ENCODE results near the gene ZNF213.
A peak's percentile ranks its signal among the peaks of the same experiment; 100 is the strongest.
"Not testable (repeated sequence)": the region's sequence is repeated elsewhere in the genome, so short reads cannot be mapped to it uniquely, and the experiment has no call there.

ZNF213 gene

DNA sequence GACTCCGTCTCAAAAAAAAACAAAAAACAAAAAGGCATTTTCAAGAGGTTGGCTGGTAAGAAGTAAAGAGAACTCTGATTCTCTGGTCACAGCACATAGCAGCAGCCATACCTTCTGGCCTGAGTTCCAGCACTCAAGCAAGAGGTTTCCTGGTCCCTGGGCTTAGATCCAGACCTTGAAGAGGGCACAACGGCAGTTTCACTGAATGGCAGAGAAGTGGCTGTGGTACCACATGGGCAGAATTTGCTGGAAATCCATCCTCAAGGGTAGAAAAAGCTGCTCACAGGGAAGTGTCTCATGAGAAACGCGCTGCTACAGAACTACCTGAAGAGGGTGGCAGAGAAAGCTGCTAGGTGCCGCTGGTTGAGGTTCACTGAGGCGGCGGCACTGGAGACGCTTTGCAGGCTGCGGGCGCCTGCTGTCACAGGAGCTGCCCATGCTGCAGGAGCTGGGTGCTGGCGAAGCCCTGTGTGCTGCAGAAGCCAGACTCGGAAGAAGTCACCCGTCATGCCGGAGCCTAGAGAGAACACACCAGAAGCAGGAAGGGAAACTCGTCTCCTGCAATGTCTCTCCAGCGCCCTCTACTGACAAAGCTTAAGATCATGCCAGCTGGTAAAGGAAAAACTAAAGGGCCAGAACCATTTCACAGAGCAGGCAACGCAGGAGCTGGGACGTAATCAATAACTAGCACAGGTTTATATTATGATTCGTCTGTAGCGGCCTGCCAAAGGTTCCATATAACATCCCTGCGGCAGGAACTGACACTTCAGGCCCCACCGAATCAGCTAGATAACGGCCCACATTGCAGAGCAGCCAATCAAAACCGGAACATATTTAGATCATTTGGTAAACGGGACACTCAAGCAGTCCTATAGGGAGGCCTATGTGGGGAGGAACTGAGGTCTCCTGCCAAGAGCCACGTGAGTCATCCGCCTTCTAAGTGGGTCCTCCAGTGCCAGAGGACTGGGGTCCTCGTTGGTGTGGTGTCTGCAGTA, 5.4 kb upstream of the ZNF213 start:
- DNase-seq (ENCODE audit: low read depth), result peak; percentile 62

- DNase-seq (ENCODE audit: low read depth), result no peak
Observed at GRCh38 chr16:3131755-3132377, 3.0 kb upstream of the ZNF213 start.

DNA sequence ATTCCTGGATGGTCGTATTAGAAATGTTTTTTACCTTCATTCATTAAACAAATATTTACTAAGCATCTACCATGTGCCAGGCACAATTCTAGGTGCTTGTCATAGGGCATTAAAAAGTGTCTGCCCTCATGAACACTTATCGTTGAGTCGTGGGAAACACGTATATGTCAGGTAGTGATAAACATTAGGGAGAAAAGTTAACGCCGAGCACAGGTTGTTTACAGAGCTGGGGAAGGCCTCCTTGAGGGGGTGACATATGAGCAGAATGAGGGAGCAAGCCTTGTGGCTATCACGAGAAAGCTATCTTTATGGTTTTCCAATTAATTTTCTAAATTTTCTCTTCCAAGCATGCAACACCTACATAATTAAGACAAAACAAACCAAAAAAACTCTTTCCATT, 985 bp upstream of the ZNF213 start:
- no peak for DNase-seq (ENCODE audit: low read depth)

DNA sequence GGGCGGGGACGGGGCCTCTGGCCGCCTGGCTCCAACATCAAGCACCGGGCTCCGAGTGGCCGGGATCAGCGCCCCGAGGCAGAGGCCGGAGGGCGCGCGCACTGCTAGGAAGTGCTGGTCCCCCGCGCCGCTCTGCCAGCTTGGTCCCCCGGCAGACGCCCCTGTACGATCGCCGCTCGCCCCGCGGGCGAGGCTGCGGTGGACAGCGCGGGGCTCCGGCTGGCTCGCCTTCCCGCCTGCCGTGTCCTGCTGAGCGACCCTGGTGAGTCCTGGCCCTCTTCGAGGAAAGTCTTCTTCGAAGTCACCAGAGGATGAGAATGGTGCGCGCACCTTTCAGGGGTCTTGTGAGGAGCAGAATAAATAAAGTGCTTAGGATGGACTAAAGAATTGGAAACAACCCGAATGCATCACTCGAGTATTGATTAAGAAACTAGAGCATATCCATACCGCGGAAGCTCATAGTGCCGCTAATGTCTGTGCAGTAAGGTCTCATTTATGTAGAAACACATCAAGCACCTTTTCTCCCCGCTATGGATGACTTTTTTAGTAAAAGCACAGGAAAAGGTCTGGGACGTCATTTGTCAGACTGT, 392 bp downstream of the ZNF213 start:
- DNase-seq (ENCODE audit: low read depth), result no peak

GRCh38 chr16:3137267-3137666, 2.4 kb downstream of the ZNF213 start:
- no peak for DNase-seq (ENCODE audit: low read depth)

- no peak for DNase-seq (ENCODE audit: low read depth)
Observed at GRCh38 chr16:3138342-3138741, 3.5 kb downstream of the ZNF213 start.

DNA sequence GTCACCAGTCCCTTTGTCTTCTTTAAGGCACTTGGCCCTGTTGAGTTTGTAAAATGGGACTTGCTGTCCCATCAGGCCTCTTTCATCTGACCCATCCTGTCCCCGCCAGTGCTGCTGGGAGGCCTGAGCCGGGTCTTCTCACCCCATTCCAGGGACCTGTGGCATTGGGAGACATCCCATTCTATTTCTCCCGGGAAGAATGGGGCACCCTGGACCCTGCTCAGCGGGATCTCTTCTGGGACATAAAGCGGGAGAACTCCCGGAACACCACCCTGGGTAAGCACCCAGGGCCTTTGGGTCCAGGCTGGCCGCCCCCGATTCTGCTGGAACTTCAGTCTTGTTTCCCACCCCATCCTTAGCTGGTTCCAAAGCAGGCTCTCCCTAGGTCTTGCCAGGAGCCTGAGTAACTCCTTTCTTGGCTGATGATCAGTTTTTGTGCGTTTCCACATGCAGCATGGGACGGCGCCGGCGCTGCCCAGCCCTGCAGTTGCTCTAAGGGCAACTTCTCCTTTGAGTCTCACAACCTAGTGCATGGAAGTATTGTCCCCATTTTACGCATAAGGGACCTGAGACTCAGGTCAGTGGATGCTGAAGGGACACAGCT, 4.1 kb downstream of the ZNF213 start:
- DNase-seq (ENCODE audit: low read depth), result no peak

DNA sequence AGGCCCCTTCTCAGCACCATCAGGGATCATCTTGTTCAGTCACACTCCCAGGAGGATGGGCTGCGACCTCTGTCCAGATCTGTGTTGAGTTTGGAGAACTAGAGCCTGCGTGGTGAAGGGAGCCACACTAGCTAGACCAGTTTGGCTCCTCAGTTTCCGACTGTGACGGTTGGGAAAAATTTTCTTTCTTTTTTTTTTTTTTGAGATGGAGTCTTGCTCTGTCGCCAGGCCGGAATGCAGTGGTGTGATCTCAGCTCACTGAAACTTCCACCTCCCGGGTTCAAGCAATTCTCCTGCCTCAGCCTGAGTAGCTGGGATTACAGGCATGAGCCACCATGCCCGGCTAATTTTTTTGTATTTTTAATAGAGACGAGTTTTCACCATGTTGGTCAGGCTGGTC, 4.7 kb downstream of the ZNF213 start:
- DNase-seq (ENCODE audit: low read depth), result not testable (repeated sequence)

DNA sequence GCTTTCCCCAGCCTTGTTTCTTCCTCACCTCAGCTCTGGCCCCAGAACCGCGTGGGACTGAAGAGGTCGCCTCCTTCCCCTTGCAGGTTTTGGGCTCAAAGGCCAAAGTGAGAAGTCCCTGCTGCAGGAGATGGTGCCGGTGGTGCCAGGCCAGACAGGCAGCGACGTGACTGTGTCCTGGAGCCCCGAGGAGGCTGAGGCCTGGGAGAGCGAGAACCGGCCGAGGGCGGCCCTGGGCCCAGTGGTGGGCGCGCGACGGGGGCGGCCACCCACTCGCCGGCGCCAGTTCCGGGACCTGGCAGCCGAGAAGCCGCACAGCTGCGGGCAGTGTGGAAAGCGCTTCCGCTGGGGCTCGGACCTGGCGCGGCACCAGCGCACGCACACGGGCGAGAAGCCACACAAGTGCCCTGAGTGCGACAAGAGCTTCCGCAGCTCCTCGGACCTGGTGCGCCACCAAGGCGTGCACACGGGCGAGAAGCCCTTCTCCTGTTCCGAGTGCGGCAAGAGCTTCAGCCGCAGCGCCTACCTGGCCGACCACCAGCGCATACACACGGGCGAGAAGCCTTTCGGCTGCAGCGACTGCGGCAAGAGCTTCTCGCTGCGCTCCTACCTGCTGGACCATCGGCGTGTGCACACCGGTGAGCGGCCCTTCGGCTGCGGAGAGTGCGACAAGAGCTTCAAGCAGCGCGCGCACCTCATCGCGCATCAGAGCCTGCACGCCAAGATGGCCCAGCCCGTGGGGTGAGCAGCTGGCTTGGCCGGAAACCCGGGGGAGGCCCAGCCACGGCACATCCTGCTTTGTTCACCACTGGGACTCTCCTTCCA, 6.0 kb downstream of the ZNF213 start:
- DNase-seq (ENCODE audit: low read depth), result no peak

- no peak for DNase-seq (ENCODE audit: low read depth)
Observed at GRCh38 chr16:3141781-3142311, 7.0 kb downstream of the ZNF213 start.

DNA sequence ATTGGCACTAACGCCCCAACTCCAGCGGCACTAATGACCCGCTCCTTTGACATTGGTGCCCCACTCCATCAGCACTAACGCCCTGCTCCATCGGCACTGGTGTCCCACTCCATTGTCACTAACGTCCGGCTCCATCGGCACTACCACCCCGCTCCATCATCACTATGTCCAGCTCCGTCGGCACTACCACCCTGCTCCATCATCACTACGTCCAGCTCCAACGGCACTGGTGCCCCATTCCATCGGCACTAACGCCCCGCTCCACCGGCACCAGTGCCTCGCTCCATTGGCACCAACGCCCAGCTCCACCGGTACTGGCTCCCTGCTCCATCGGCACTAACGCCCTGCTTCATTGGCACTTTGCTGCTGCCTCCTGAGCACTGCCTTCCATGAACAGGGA, 7.5 kb downstream of the ZNF213 start:
- no peak for DNase-seq (ENCODE audit: low read depth)

GRCh38 chr16:3142770-3143169, 7.9 kb downstream of the ZNF213 start:
- no peak for DNase-seq (ENCODE audit: low read depth)

- DNase-seq (ENCODE audit: low read depth), result no peak
Observed at GRCh38 chr16:3143189-3143588, 8.4 kb downstream of the ZNF213 start.

- DNase-seq (ENCODE audit: low read depth), result no peak
Observed at GRCh38 chr16:3143598-3144320, 8.9 kb downstream of the ZNF213 start.

DNA sequence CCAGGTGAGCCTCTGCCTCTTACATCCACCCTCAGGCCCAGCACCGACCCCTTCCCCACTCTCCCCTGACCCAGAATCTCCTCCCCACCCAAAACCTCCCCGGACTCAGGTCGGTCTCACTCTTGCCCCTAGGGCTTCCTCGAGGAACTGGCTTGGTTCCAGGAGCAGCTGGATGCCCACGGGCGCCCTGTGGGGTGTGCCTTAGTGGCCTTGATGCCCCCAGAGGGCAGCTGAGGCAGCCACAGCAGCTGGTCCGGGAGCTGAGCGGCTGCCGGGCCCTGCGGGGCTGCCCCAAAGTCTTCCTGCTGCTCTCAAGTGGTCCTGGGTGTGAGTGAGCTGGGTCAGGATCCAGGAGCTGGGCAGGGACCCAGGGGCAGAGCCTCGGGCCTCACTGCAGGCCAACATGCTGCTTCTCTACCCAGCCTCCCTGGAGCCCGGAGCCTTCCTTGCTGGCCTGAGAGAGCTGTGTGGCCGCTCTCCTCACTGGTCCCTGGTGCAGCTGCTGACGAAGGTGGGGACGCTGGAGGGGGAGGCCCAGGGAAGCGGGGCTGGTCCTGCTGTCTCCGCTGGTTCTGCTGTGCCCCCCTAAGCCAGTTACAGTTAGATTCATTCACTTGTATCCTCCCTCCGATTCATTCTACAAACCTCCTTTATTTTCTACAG, 9.6 kb downstream of the ZNF213 start:
- no peak for DNase-seq (ENCODE audit: low read depth)

DNA sequence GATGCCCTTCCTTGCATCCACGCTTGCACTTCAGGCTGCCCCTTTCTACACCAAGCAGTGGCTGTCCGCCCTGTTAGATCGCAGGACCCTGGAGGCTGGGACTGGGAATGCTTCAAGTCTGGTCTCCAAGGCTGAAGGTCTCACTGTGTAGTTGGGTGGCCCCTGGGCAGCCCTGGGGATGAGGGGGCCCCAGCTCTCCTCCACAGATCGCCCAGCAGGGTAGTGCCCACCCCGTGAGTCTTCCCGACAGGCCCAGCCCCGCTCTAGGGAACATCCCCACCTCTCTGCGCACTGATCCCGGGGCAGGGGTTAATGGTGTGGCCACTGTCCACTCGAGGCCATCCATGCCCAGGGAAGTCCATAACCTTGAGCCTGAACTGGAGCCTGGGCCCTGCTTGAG, 10.3 kb downstream of the ZNF213 start:
- no peak for DNase-seq (ENCODE audit: low read depth)

- no peak for DNase-seq (ENCODE audit: low read depth)
Observed at GRCh38 chr16:3145660-3146059, 10.8 kb downstream of the ZNF213 start.

- DNase-seq (ENCODE audit: low read depth), result no peak
Observed at GRCh38 chr16:3147046-3147756, 12.4 kb downstream of the ZNF213 start.

GRCh38 chr16:3147757-3148104, 12.9 kb downstream of the ZNF213 start:
- no peak for DNase-seq (ENCODE audit: low read depth)
